ENCODE data around the gene EID3.
"Not testable (repeated sequence)": the region's sequence is repeated elsewhere in the genome, so short reads cannot be mapped to it uniquely, and the experiment has no call there.

Gene EID3

GRCh38 chr12:104303538-104304151, at the start of gene EID3:
EID3 (plus strand) TSS chr12:104303739; CDS start chr12:104303935, 196 bp downstream.
- FAIRE-seq: no peak
- DNase-seq (ENCODE audit: low spot score): no peak

GRCh38 chr12:104257913-104258472, 45.5 kb upstream of the EID3 start:
- FAIRE-seq (no peak), DNase-seq (ENCODE audit: low spot score) (no peak)

GRCh38 chr12:104258476-104259067, 45.0 kb upstream of the EID3 start:
- FAIRE-seq (no peak), DNase-seq (ENCODE audit: low spot score) (no peak)

GRCh38 chr12:104263026-104263425, 40.5 kb upstream of the EID3 start:
- DNase-seq (ENCODE audit: low spot score) (no peak), FAIRE-seq (no peak)

GRCh38 chr12:104263580-104264358, 39.8 kb upstream of the EID3 start:
- DNase-seq (ENCODE audit: low spot score): no peak
- FAIRE-seq: no peak

- not testable (repeated sequence) for DNase-seq (ENCODE audit: low spot score); FAIRE-seq
Measured at GRCh38 chr12:104265436-104265835, 38.1 kb upstream of the EID3 start.

GRCh38 chr12:104272938-104273337, 30.6 kb upstream of the EID3 start:
- DNase-seq (ENCODE audit: low spot score) (no peak), FAIRE-seq (no peak)

- FAIRE-seq (no peak), DNase-seq (ENCODE audit: low spot score) (no peak)
Measured at GRCh38 chr12:104273503-104273902, 30.0 kb upstream of the EID3 start.

GRCh38 chr12:104274811-104275210, 28.7 kb upstream of the EID3 start:
- FAIRE-seq (no peak), DNase-seq (ENCODE audit: low spot score) (no peak)

- DNase-seq (ENCODE audit: low spot score) (no peak), FAIRE-seq (no peak)
Measured at GRCh38 chr12:104275689-104276088, 27.9 kb upstream of the EID3 start.

- FAIRE-seq (no peak), DNase-seq (ENCODE audit: low spot score) (no peak)
Measured at GRCh38 chr12:104276273-104277131, 27.0 kb upstream of the EID3 start.

- FAIRE-seq (no peak), DNase-seq (ENCODE audit: low spot score) (no peak)
Measured at GRCh38 chr12:104279164-104279563, 24.4 kb upstream of the EID3 start.

- FAIRE-seq: no peak
- DNase-seq (ENCODE audit: low spot score): no peak
Measured at GRCh38 chr12:104280111-104280510, 23.4 kb upstream of the EID3 start.

GRCh38 chr12:104280717-104281458, 22.7 kb upstream of the EID3 start:
- DNase-seq (ENCODE audit: low spot score): peak; percentile 59
- FAIRE-seq: no peak

GRCh38 chr12:104281636-104282035, 21.9 kb upstream of the EID3 start:
- FAIRE-seq (no peak), DNase-seq (ENCODE audit: low spot score) (no peak)

- FAIRE-seq (no peak), DNase-seq (ENCODE audit: low spot score) (no peak)
Measured at GRCh38 chr12:104282109-104282508, 21.4 kb upstream of the EID3 start.

GRCh38 chr12:104285740-104286515, 17.6 kb upstream of the EID3 start:
- peak; percentile 13 for DNase-seq (ENCODE audit: low spot score)
- FAIRE-seq: no peak

- peak; percentile 72 for DNase-seq (ENCODE audit: low spot score)
- FAIRE-seq: no peak
Measured at GRCh38 chr12:104286516-104287482, 16.7 kb upstream of the EID3 start.

All from urothelium cell line (cell line).